ENCODE results near the gene DENND1B. TPM values are rescaled to one million over a fixed set of nuclear protein-coding genes. Genes with fewer than 3 reads are reported as not detected.

DENND1B gene
- total and polyA plus RNA-seq, 4 donors, result 7.9 to 44.6 (median 15.4) TPM

DNA sequence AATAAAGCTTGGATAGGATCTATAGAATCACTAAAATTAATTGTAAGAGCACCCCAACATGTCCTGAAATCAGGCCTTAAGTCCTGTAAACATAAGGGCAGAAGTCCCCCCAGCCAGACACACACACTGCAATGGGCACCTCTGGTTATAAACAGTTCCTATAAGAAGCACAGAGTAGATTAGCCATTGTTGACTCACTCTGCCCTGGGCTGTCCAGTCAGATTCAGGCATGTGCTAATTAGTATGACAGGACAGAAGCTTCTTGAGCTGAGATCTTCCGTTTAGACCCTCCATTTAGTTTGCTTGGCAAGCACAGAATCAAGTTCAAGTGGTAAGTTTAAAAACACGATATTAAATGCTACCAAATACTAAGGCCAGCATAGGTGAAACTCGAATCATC is 11.8 kb upstream of the DENND1B start:
- Histone ChIP-seq H3K27ac (ENCODE audit: low read depth, low read length) (no peak overlapping the region), H3K27me3 (ENCODE audit: control insufficient read depth, insufficient read depth, low read length) (no peaks in the 10 kb centered on the region), H3K4me1 (ENCODE audit: control insufficient read depth, insufficient read depth, low read length) (no peaks in the 10 kb centered on the region), H3K36me3 (ENCODE audit: control insufficient read depth, insufficient read depth, low read length) (no peaks in the 10 kb centered on the region), H3K4me3 (ENCODE audit: low read depth, low read length) (no peak overlapping the region), H3K9me3 (ENCODE audit: control insufficient read depth, insufficient read depth, low read length) (peaks cover 2% of the 10 kb centered on the region)
- no peak for DNase-seq (ENCODE audit: low read depth in 4 of 6, low spot score in 6 of 6)
- 40% methylated on average over 1 of the region's 3 CpGs for whole genome bisulfite sequencing (ENCODE audit: insufficient coverage)

GRCh38 chr1:197786280-197786679 is 11.0 kb upstream of the DENND1B start:
- DNase-seq (ENCODE audit: low read depth in 4 of 6, low spot score in 6 of 6), result no peak
- no peaks in the 10 kb centered on the region for H3K36me3 ChIP-seq (ENCODE audit: control insufficient read depth, insufficient read depth, low read length)
- no peaks in the 10 kb centered on the region for H3K4me1 ChIP-seq (ENCODE audit: control insufficient read depth, insufficient read depth, low read length)
- H3K27me3 ChIP-seq (ENCODE audit: control insufficient read depth, insufficient read depth, low read length), result no peaks in the 10 kb centered on the region
- peaks cover 2% of the 10 kb centered on the region for H3K9me3 ChIP-seq (ENCODE audit: control insufficient read depth, insufficient read depth, low read length)
- no peak overlapping the region for H3K4me3 ChIP-seq (ENCODE audit: low read depth, low read length)
- whole genome bisulfite sequencing (ENCODE audit: insufficient coverage), result no CpG with 5 or more reads among the region's 1 CpG
- no peak overlapping the region for H3K27ac ChIP-seq (ENCODE audit: low read depth, low read length)

GRCh38 chr1:197783510-197783948 is 8.2 kb upstream of the DENND1B start:
- peak in 1 of 6 donors; percentile 33 for DNase-seq (ENCODE audit: low read depth in 4 of 6, low spot score in 6 of 6)
- Histone ChIP-seq H3K9me3 (ENCODE audit: control insufficient read depth, insufficient read depth, low read length) (no peaks in the 10 kb centered on the region), H3K4me3 (ENCODE audit: low read depth, low read length) (no peak overlapping the region), H3K27ac (ENCODE audit: low read depth, low read length) (no peak overlapping the region), H3K4me1 (ENCODE audit: control insufficient read depth, insufficient read depth, low read length) (no peaks in the 10 kb centered on the region), H3K36me3 (ENCODE audit: control insufficient read depth, insufficient read depth, low read length) (no peaks in the 10 kb centered on the region), H3K27me3 (ENCODE audit: control insufficient read depth, insufficient read depth, low read length) (no peaks in the 10 kb centered on the region)
- WGBS (ENCODE audit: insufficient coverage), result 71% methylated on average over 1 of the region's 1 CpG

- Histone ChIP-seq H3K27me3 (ENCODE audit: control insufficient read depth, insufficient read depth, low read length) (no peaks in the 10 kb centered on the region), H3K4me1 (ENCODE audit: control insufficient read depth, insufficient read depth, low read length) (no peaks in the 10 kb centered on the region), H3K4me3 (ENCODE audit: low read depth, low read length) (no peak overlapping the region), H3K27ac (ENCODE audit: low read depth, low read length) (no peak overlapping the region), H3K36me3 (ENCODE audit: control insufficient read depth, insufficient read depth, low read length) (no peaks in the 10 kb centered on the region), H3K9me3 (ENCODE audit: control insufficient read depth, insufficient read depth, low read length) (no peaks in the 10 kb centered on the region)
- WGBS (ENCODE audit: insufficient coverage), result no CpG with 5 or more reads among the region's 3 CpGs
- no peak for DNase-seq (ENCODE audit: low read depth in 4 of 6, low spot score in 6 of 6)
These were observed 7.6 kb upstream of the DENND1B start for GRCh38 chr1:197782722-197783360.

GRCh38 chr1:197781968-197782721 is 6.9 kb upstream of the DENND1B start:
- no CpG with 5 or more reads among the region's 2 CpGs for WGBS (ENCODE audit: insufficient coverage)
- no peak for DNase-seq (ENCODE audit: low read depth in 4 of 6, low spot score in 6 of 6)
- H3K4me1 ChIP-seq (ENCODE audit: control insufficient read depth, insufficient read depth, low read length), result no peaks in the 10 kb centered on the region
- H3K27me3 ChIP-seq (ENCODE audit: control insufficient read depth, insufficient read depth, low read length), result no peaks in the 10 kb centered on the region
- no peaks in the 10 kb centered on the region for H3K9me3 ChIP-seq (ENCODE audit: control insufficient read depth, insufficient read depth, low read length)
- H3K36me3 ChIP-seq (ENCODE audit: control insufficient read depth, insufficient read depth, low read length), result no peaks in the 10 kb centered on the region
- no peak overlapping the region for H3K4me3 ChIP-seq (ENCODE audit: low read depth, low read length)
- no peak overlapping the region for H3K27ac ChIP-seq (ENCODE audit: low read depth, low read length)

- no peaks in the 10 kb centered on the region for H3K36me3 ChIP-seq (ENCODE audit: control insufficient read depth, insufficient read depth, low read length)
- no peak overlapping the region for H3K27ac ChIP-seq (ENCODE audit: low read depth, low read length)
- no peaks in the 10 kb centered on the region for H3K9me3 ChIP-seq (ENCODE audit: control insufficient read depth, insufficient read depth, low read length)
- H3K4me3 ChIP-seq (ENCODE audit: low read depth, low read length), result no peak overlapping the region
- H3K4me1 ChIP-seq (ENCODE audit: control insufficient read depth, insufficient read depth, low read length), result peaks cover 4% of the 10 kb centered on the region
- no peaks in the 10 kb centered on the region for H3K27me3 ChIP-seq (ENCODE audit: control insufficient read depth, insufficient read depth, low read length)
- DNase-seq (ENCODE audit: low read depth in 4 of 6, low spot score in 6 of 6), result no peak
These were observed 4.6 kb upstream of the DENND1B start for GRCh38 chr1:197779921-197780320.

- H3K36me3 ChIP-seq (ENCODE audit: control insufficient read depth, insufficient read depth, low read length), result no peaks in the 10 kb centered on the region
- H3K4me1 ChIP-seq (ENCODE audit: control insufficient read depth, insufficient read depth, low read length), result peaks cover 4% of the 10 kb centered on the region
- WGBS (ENCODE audit: insufficient coverage), result 96% methylated on average over 2 of the region's 4 CpGs
- no peak overlapping the region for H3K4me3 ChIP-seq (ENCODE audit: low read depth, low read length)
- no peak for DNase-seq (ENCODE audit: low read depth in 4 of 6, low spot score in 6 of 6)
- H3K27me3 ChIP-seq (ENCODE audit: control insufficient read depth, insufficient read depth, low read length), result no peaks in the 10 kb centered on the region
- no peak overlapping the region for H3K27ac ChIP-seq (ENCODE audit: low read depth, low read length)
- H3K9me3 ChIP-seq (ENCODE audit: control insufficient read depth, insufficient read depth, low read length), result no peaks in the 10 kb centered on the region
These were observed 3.2 kb upstream of the DENND1B start for GRCh38 chr1:197778366-197778945.

GRCh38 chr1:197776351-197777105 is 1.2 kb upstream of the DENND1B start:
- H3K27ac ChIP-seq (ENCODE audit: low read depth, low read length), result no peak overlapping the region
- no peak overlapping the region for H3K4me3 ChIP-seq (ENCODE audit: low read depth, low read length)

DNA sequence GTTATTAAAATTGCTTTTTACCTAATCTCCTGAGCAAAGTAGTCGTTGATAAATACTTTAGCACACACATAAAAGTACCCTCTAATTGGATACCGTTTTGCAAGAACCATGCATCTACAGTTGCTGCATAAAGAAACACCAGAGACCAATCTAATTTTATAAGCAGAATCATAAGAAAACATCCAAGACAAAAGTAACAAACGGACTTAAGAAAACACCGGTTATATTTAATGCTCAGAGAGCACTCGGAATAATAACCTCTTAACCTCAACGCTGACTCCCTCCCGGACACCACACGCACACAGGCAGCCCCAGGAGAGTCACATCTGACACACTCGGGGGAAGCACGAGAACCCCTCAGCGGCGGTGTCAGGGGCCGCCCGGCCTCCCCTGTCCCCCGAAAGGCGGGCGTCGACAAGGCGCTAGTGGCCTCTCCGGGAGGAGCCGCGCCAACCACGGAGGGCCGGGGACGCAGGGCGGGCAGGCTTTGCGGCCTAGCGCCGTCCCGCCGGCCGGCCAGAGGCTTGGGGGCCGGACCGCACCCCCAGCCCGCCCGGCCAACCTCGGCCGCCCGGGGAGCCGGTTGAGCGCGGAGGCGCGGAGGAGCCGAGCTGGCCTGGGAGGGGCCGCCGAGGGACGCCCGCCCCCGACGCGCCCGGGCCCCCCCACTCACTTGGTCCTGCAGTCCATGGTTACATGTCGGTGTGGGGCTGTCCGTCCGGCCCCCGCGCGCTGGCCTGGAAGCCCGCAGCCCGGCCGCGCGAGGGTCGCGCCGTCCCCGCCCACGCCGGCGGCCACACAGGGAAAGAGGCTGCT is 606 bp downstream of the DENND1B start:
- Histone ChIP-seq H3K27ac (ENCODE audit: low read depth, low read length) (peak overlapping the region; percentile 61), H3K36me3 (ENCODE audit: control insufficient read depth, insufficient read depth, low read length) (no peaks in the 10 kb centered on the region), H3K27me3 (ENCODE audit: control insufficient read depth, insufficient read depth, low read length) (no peaks in the 10 kb centered on the region), H3K9me3 (ENCODE audit: control insufficient read depth, insufficient read depth, low read length) (no peaks in the 10 kb centered on the region), H3K4me3 (ENCODE audit: low read depth, low read length) (peak overlapping the region; percentile 58), H3K4me1 (ENCODE audit: control insufficient read depth, insufficient read depth, low read length) (peaks cover 4% of the 10 kb centered on the region)
- peak; percentile 19 to 69 (median 31) for DNase-seq (ENCODE audit: low read depth in 4 of 6, low spot score in 6 of 6)
- under 1% methylated on average over 70 of the region's 71 CpGs for WGBS (ENCODE audit: insufficient coverage)

More at GRCh38 chr1:197776351-197777105, 1.2 kb upstream of the DENND1B start:
- WGBS (ENCODE audit: insufficient coverage), result 100% methylated on average over 1 of the region's 3 CpGs
- DNase-seq (ENCODE audit: low read depth in 4 of 6, low spot score in 6 of 6), result no peak
- peaks cover 4% of the 10 kb centered on the region for H3K4me1 ChIP-seq (ENCODE audit: control insufficient read depth, insufficient read depth, low read length)
- H3K36me3 ChIP-seq (ENCODE audit: control insufficient read depth, insufficient read depth, low read length), result no peaks in the 10 kb centered on the region
- no peaks in the 10 kb centered on the region for H3K9me3 ChIP-seq (ENCODE audit: control insufficient read depth, insufficient read depth, low read length)
- no peaks in the 10 kb centered on the region for H3K27me3 ChIP-seq (ENCODE audit: control insufficient read depth, insufficient read depth, low read length)
